Neural progenitor cell (in vitro differentiated cells): Measurements from ENCODE around the gene KDM6A.

Source experiments
- EZH2phosphoT487 ChIP-seq: fragments of 200-600 bp; sonication (generic); IDR thresholded peaks from 2 replicates; pipeline ENCODE4 v1.6.1; 2017; ENCODE audit warnings: antibody characterized with exemption
- TF ChIP-seq, protein P1 (sequence below): fragments of 200-600 bp; sonication (generic); IDR thresholded peaks from 2 replicates; pipeline ENCODE4 v1.5.1; 2017; ENCODE audit warnings: antibody characterized with exemption, mild to moderate bottlenecking

- TF ChIP-seq, protein P1, sequence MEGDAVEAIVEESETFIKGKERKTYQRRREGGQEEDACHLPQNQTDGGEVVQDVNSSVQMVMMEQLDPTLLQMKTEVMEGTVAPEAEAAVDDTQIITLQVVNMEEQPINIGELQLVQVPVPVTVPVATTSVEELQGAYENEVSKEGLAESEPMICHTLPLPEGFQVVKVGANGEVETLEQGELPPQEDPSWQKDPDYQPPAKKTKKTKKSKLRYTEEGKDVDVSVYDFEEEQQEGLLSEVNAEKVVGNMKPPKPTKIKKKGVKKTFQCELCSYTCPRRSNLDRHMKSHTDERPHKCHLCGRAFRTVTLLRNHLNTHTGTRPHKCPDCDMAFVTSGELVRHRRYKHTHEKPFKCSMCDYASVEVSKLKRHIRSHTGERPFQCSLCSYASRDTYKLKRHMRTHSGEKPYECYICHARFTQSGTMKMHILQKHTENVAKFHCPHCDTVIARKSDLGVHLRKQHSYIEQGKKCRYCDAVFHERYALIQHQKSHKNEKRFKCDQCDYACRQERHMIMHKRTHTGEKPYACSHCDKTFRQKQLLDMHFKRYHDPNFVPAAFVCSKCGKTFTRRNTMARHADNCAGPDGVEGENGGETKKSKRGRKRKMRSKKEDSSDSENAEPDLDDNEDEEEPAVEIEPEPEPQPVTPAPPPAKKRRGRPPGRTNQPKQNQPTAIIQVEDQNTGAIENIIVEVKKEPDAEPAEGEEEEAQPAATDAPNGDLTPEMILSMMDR, result no peak
- TF ChIP-seq EZH2phosphoT487, result no peak
These were observed 30.3 kb upstream of the KDM6A start for GRCh38 chrX:44842550-44843317.
